Stimulated activated CD8-positive, alpha-beta memory T cell treated with anti-CD3 and anti-CD28 coated beads, Interleukin-4, amount 100 ng/mL, for 48 hours (primary cell): ENCODE results near the gene MAGI1.

Experiments
- DNase-seq: peaks from one replicate; pipeline ENCODE4 v3.0.0-alpha.2; 2020

MAGI1 gene

DNA sequence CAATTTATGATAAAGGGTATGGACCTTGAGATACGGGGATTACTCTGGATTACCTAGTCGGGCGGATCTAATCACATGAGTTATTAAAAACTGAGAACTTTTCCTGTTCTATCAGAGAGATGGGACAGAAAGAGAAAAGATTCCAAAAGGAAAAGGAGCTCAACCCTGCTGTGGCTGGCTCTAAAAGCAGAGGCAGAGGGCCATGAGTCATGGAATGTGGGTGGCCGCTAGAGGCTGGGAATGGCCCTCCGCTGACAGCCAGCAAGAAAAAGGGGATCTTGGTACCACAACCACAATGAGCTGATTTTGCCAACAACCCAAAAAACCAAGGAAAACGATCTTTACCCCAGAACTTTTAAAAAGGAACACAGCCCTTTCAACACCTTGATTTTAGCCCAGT, 210.0 kb downstream of the MAGI1 start:
- DNase-seq, result no peak

DNA sequence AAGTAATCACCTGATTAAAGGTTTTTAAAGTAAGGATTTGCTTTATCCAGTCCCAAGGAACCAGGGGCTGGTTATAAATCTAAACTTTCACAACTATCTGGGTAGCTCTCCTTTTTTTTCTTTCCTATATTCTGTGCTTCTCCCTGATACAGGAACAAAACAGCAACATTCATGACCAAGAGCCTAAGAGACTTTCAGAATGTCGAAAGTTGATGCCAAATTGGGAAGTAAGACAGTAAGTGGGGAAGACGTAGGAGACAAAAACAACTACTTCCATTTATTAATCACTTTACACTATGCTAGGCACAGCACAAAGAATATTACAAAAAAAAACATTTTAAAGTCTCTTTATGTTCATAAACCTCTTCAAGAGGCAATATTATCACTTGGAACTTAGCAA, 211.6 kb downstream of the MAGI1 start:
- DNase-seq, result no peak

DNA sequence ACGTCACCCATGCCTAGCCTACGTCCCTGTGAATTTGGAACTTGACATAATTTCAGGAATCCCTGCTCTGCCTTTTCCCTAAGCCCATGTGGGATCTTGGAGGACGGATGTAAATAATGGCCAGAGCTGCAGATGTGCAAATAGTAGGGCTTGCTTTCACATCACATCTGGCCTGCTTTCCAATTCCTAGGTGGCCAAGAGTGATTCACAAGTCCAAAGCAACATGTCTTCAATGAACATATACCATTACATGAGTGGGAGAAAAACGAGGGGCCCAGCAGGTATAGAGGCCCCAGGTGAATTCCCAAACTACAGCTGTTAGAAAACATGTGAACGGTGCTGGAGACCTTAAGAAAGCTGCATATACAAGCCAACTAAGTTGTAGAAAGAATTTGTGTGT, 214.6 kb downstream of the MAGI1 start:
- DNase-seq, result no peak

DNA sequence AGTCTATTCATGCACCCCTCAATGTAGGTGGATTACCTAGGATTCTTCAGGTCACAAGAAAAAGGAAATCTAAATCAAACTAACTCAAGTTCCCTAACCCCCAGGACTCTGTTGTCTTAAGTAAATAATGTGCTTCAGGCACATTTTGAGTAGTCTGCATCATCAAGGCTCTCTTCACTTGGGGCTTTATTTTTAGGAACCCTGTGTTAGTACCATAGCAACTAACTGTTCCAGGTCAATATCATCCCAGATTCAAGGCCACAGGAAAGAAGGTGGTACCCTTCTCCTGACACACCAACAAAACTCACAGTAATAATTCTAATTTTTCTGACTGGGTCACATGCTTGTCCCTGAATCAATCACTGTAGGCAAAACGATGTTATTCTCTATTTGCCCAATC, 218.1 kb downstream of the MAGI1 start:
- no peak for DNase-seq

DNA sequence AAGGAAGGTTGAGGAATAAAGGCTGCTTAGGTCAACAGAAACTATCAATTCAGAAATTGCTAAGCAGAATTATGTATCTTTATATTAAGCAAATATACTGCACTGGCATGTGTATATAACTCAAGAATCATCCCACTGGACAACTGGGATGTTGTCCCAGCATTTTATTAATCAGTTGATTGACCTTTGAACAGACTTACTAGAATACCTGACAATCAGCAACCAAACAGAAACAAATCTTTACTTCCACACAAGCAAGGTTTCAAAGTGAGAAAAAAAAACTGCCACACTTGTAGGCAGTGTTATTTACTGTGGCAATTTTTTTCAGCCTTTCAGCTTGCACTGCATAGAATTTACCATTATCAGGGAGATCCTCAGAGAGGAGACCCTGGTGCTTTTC, 218.8 kb downstream of the MAGI1 start:
- DNase-seq, result no peak

DNA sequence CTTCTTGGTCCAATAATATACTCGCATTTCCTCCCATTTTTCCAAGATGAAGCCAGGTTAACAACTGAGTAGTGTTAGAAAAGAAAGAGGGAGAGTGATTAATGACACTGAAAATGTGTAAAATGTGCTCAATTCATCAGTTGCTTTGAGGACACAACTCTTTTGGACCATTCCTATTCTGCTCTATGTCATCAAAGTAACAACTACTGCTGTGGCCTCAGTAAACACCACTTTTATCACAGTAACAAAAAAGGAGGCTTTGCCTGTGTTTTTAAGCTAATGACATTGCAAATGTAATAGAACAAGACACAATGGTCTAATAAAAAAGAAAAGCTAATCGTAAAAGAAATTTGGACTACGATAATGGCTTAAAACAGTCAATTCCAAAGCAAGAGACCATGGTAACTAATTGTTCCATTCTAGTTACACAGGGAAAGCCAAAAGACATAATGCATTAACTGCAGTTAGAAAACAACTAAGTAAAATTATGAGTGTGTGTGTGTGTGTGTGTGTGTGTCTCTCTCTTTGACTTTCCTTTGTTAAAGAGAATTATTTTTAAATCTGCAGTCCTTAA, 221.1 kb downstream of the MAGI1 start:
- DNase-seq, result no peak

DNA sequence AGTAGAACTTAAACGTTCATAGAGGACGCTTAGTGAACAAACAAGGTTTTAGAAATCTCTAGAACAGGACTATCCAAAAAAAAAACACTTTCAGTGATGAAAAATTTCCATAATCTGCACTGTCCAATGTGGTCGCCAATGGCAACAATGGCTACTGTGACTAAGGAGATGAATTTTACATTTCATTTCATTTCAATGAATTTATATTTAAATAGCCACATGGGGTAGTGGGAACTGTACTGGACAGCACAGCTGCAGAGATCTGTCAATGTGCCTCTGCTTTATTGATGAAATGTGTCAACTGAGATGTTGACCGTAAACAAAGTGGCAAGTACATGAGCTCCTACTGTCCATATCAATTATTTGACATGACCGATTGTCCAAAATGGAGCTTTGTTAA, 222.5 kb downstream of the MAGI1 start:
- no peak for DNase-seq

DNA sequence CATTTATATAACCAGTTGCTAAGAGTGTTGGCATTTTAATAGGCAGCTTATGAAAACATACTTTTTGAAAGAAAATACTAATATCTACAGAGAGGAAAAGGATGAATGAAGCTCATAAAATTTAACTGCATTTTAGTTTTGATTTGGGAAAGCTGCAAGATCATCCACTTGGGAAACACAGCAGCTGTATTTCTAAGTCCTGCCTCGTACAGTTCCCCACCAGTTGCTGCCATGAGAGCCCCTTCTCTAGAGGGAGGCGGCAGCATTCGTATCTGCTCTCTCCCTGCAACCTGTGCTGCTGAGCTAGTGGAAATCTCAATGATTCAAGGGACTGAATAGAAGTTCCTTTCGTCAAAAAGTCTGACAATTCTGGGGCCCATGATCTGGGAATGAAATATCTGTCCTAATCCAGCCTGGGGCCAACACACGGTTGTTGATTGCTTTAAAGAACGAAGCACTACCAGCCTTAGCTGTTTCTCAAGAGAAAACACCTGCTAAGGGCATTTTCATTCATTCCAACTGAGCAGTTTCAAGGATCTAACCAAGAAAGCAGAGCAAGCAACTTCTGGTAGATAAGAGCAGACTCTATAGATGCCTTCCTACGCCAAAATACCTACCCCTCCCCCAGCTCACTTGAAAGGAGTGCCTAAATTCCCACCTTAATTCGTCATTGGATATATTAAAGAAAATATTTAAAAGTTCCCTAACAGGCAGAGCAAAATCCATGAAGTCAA, 223.7 kb downstream of the MAGI1 start:
- DNase-seq, result no peak

DNA sequence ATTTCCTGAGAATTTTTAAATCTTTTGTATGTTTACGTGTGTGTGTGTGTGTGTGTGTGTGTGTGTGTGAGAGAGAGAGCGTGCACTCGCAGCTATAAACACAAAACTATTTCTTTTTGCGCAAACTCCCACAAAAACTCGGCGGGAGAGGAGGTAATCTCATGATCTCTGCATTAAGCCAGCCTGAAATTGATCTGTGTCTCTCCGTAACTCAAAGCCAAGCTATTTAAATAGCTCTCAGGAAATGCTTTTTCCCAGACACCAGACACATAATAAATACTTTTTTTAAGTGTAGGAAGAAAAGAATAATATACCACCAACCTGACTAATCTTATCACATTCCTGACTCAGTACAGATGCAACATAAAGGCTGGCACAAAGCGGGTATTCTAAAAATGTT, 226.8 kb downstream of the MAGI1 start:
- no peak for DNase-seq

DNA sequence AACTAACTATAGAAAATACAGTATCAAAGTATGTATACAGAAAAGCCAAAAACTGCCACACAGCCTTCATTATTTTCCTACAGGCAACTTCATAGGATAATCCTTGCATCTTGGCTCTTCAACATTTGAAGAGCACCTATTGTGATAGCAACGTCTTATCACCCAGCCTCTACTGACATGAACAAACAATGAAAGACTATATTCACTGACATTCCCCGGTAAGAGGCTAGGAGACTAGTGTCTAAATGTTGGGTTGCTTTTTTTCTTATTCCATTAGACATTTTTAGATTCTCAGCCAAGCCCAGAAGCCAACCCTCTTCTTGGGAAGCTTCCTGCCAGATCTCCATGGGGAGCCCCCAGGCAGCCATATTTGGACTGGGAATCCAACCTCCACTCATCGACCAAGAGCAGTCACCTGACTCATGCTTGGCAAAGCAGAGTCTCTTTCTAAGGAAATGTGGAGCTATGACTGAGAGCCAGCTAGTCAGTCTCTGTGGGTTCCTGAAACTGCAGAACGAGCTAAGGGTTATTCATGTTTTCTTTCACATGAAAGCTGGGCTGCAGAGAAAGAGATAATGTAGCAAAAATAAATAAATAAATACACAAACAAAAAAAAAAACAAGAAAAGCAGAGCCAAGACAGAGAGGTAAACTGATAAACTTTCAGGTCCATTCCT, 227.5 kb downstream of the MAGI1 start:
- no peak for DNase-seq

DNA sequence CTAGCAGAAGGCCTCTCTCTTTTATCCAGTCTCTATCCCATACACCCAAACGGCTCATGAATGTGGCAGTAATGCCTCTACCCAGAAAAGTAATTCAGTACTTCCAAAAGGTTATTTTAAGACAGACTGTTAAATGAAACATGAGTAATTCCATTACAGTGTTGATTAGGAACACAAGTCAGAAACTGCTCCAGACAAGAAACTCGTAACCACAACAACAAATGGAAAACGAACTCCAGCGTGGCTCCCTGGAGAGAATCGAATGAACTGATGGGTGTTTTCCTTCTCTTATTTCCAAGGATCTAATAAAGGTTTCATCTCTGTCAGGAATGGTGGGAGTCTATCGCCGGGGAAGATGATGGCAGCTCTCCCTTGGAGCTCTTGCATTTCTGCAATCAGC, 228.4 kb downstream of the MAGI1 start:
- DNase-seq, result no peak

DNA sequence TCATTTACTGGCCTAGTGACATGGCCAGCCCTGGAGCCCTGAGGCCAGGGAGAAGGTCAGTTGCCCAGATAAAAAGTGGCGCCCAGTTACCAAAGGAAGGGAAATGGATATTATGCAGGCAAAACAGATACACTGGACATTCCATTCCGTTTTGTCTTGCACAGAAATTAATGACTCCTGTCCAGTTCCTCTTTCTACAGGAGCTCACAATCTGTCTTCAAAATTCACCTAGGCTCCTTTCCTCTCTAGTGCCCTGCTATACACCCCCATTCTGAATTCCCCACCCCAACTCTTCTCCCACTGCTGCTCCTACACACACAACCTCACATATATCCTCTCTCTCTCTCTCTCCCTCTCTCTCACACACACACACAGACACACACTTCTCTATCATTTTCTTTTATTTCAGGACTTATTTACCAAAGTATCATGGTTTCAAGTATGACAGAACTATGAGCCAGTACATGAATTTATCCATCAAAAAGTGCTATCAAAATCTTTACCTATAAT, 229.0 kb downstream of the MAGI1 start:
- no peak for DNase-seq

DNA sequence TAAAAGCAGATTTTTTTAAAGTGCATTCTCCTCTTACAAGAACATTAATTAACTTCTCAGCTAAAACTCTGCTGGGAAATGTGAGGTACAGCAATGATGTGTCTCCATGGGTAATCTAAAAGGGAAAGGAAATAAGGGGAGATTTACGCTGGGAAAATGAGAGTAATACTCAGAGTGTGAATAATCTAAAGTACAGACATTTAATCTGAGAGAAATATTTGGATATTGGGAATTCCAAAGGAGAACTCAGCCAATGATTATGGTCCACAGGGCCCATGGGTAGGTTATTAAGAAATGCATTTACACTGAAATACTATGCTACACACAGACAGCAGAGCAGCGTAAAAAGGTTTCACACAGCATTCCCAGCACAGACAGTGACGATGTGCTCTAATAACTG, 229.9 kb downstream of the MAGI1 start:
- DNase-seq, result no peak

DNA sequence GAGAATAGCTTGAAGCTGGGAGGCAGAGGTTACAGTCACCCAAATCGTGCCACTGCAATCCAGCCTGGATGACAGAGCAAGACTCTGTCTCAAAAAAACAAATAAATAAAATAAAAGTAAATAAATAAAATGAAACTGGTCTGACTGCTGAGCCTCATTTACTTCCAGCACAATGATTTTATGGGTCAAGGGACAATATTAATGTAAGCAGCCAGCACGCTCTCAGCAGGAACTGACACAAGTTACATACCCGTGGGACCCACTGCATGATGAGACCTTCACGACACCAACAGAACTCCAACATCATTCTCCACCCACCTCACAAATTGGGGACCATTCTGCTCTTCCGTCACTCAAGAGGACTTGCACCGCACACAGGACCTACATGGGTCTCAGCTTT, 230.3 kb downstream of the MAGI1 start:
- DNase-seq, result no peak

DNA sequence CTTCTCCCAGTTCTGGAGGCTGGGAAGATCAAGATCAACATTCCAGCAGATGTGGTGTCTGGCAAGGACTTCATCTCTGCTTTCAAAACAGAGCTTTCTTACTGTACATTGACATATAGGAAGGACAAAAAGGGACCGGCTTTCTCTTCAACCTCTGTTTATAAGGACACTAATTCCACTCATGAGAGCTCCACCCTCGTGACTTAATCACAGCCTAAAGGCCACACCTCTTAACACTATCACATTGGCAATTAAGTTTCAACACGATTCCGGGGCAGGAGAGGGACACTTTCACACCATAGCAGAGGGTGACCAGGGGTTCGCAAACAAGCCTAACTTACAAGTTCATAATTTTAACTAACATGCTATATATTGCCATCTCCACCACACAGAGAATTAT, 231.5 kb downstream of the MAGI1 start:
- DNase-seq, result no peak

DNA sequence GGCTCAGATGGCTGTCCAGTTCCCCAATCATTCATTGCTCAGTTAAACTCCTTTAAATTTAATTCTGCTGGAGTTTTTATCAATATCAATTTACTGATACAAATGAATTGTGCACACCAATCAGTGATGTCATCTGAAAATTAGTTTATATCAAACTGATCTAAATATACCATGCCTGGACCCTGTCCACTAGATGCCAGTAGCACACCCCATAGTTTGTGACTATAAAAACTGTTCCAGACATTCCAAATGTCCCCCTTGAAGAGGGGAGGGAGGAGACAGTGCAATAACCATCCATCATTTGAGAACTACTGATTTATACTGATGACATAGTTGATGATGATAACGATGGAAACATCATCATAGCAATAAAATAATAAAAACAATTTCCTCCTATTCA, 232.1 kb downstream of the MAGI1 start:
- DNase-seq, result no peak

DNA sequence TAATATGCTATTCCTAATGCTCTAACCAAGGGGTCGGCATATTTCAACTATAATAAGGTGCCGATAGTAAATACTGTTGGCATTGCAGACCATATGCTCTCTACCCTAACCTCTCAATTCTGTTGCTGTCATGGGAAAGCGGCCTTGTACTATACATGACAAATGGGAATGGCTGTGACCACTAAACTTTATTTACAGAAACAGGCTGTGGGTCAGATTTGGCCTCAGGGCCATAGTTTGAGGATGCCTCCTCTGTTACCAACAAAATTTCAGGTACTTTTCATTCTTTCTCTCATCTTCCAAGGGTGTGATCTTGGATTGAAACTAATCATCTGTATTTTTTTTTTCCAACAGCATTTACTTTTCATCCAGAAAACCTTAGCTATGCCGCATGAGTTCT, 242.0 kb downstream of the MAGI1 start:
- no peak for DNase-seq

DNA sequence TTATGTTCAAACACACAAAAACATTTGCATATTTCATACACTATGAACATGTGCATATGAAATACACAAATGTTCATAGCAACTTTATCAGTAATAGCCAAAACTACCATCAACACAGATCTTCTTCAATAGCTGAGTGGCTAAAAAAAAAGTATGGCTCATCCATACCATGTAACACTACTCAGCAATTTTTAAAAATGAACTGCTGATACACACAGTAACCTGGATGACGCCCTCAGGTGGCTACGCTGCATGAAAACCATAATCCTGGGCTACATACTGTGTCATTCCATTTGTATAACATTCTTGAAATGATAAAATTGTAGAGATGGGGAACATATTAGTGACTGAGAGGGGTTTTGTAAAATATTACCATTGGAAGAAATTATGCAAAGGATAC, 243.6 kb downstream of the MAGI1 start:
- no peak for DNase-seq

DNA sequence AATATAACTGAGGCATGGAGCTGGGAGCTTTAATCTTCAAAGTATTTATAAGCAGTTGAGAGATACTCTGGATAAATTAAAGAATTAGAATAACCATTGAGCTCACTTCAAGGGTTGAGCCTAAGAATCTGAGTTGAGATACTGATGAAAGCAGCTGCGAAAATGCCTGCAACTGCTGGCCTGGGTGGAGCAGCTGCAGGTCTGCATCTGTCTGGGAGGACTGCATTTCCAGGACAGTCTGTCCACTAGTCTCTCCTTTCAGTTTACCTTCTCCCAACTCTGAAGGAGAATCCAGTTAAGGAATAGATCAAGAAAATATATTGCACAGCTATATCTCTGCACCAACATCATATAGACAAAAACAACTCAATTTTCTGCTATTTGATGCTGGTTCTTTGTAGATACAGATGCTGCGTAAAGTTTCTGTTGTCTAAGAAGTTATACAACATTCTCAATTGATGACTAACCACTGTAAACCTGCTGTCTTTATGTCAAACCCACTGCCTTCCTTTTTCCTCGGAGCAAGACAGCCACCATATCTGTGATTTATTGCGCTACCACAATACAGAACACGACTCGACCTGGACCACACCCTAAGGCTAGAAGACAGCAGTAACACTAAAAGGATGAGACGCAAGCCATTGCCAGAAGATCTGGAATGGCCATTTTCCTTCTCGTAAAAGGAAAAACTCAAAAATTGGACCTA, 245.1 kb downstream of the MAGI1 start:
- no peak for DNase-seq

DNA sequence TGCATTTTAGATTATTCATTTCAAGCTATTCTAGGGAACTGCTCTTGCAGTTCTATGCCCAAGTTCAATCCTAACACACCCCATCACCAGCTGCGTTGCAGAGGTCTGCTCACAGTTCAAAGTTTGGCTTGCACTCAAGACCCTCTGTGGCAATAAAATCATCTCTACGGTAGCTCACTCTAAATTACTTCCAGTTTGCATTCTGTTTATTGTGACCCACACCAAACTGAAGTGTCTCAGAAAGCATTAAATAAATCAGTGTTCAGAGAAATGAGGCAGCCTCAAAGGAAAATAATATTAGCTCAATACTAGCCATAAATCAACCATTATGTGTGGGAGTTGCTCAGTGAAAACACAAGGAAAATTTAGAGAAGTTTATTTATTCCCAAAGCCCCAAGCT, 250.3 kb downstream of the MAGI1 start:
- DNase-seq, result no peak

DNA sequence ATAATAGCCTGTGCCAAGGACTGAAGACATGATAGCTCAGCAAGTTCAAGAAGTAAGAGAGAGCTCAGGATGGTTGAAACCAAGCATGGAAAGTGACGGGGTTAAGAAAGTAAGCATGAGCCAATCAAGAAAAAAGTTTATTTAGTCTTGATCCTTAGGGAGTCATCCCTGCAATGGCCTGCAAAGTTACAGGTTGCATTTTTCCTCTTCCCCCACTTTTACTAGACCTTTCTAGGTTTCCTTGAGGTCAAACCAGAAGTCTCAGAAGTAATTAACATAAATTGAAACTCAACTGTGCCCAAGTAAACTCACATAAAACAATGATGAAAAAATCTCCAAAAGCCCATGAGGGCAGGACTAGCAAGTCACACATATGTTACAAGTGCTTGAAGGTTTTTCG, 250.9 kb downstream of the MAGI1 start:
- no peak for DNase-seq

DNA sequence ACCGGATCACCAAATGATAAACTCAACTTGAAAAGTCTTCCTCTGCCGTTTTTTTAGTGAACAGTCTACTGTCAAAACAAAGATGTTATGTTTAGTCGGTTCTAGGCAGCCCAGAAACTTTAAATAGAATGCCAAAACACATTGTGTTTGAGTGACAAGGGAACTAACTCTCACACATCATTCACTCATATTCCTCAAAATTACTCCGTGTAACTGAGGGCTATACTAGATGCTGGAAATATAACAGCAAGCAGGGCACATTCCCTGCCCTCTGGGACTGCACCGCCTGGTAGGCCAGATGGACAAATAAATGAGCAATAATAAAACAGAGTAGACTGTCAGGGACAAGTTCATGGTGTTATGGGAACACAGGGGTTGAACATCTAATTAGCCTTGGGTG, 251.4 kb downstream of the MAGI1 start:
- DNase-seq, result no peak

DNA sequence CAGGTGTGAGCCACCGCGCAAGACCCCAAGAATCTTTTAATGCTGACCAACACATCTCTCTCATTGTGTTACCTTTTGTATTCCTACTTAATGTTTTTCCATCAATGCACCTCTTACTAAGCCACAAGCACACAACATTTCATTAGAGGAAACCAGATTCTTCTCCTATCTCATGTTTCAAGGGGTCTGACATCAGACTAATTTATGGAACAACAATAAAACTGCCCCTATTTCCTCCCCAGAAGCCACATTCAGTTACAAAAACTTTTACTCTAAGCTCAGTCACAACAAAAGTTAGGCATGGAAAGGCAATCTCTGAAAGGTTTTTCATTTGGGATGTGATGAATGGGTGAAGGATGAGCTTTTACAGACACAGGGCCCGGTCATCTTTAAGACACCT, 251.8 kb downstream of the MAGI1 start:
- no peak for DNase-seq
